D721Med (cell line): ENCODE data around the gene TMEM200C.

Experiments used
- DNase-seq: peaks from one replicate; pipeline ENCODE4 v3.0.0; 2011; ENCODE audit warnings: low spot score; ENCODE audit not compliant: insufficient read length
- FAIRE-seq: peaks from 2 replicates; lab custom pipeline; 2011; peaks lifted over from hg19 to GRCh38; lab: Jason Lieb, UNC
- TF ChIP-seq, protein P1 (sequence below): IDR thresholded peaks from 2 replicates; pipeline ENCODE4 v1.5.1; 2012; ENCODE audit warnings: mild to moderate bottlenecking, control low read depth; ENCODE audit not compliant: insufficient read depth; ENCODE audit errors: missing control alignments

Gene TMEM200C

DNA sequence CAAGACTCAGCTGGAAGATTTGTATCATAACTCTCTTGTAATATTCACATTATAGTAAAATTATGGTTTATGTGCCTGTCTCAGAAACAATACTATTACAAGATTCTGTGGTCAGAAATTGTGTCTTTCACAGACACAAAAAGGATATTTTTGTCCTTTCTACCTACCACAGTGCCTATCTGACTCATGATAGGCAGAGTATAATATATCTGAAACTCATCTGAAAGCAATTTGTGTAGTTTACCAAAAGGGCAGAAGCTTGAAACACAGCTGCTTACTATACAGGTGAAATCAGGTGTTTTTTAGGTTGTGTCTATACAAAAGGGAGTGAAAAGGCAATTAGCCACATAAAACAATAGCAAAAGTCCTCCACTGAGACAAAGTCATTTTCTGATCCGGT, 10.9 kb downstream of the TMEM200C start:
- FAIRE-seq = no peak
- TF ChIP-seq, protein P1, sequence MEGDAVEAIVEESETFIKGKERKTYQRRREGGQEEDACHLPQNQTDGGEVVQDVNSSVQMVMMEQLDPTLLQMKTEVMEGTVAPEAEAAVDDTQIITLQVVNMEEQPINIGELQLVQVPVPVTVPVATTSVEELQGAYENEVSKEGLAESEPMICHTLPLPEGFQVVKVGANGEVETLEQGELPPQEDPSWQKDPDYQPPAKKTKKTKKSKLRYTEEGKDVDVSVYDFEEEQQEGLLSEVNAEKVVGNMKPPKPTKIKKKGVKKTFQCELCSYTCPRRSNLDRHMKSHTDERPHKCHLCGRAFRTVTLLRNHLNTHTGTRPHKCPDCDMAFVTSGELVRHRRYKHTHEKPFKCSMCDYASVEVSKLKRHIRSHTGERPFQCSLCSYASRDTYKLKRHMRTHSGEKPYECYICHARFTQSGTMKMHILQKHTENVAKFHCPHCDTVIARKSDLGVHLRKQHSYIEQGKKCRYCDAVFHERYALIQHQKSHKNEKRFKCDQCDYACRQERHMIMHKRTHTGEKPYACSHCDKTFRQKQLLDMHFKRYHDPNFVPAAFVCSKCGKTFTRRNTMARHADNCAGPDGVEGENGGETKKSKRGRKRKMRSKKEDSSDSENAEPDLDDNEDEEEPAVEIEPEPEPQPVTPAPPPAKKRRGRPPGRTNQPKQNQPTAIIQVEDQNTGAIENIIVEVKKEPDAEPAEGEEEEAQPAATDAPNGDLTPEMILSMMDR = no peak

DNA sequence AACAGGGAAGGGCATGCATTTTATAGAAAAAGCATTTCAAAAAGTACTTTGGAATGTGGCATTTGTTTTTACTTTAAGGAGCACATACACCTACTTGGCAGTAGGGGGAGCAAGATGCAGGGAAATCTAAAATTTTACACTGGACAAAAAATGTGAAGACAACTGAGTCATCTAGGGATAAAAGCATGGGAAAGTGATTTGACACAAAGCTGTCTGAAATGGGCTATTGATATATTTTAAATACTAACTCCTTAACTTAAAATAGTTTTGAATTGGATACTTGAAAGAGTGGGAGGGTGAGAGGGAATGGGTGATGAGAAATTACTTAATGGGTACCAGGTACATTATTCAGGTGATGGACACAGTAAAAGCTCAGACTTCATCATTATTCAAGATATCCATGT, 15.8 kb downstream of the TMEM200C start:
- DNase-seq = no peak
- FAIRE-seq = no peak
- TF ChIP-seq, protein P1 = peak; percentile 71

More for the DNA sequence above, 10.9 kb downstream of the TMEM200C start:
- no peak for DNase-seq

DNA sequence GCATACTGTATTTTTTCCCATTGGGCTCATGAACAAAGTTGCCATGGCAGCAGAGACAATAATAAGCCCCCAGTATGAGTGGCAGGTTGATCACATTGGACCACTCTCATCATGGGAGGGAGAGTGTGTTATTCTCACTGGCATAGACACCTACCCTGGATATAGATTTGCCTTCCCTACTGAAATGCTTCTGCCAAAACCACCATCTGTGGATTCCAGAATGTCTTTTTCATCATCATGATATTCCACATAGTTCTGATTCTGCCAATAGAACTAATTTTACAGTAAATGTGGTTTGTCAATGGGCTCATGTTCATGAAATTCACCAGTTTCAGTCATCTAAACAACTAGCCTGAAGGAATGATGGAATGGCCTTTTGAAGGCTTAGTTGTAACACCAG, 18.4 kb downstream of the TMEM200C start:
- DNase-seq = no peak
- TF ChIP-seq, protein P1 = no peak
- no peak for FAIRE-seq

DNA sequence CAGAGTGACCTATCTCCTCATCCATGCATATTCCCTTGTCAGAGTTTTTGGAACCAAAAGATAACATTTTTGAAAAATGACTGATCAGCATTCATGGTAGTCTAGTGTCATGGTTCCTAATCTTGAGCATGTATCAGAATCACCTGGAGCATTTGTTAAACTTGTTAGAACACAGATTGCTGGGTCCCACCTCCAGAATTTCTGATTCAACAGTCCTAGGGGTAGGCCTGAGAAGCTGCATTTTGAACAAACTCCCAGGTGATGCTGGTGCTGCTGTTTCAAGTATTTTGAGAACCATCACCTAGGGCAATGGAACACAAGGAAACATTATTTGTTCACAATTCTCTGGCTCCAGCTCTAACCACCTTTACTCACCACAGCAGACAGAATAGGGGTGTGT, 21.0 kb downstream of the TMEM200C start:
- FAIRE-seq (no peak), DNase-seq (no peak)
- TF ChIP-seq, protein P1 = no peak

DNA sequence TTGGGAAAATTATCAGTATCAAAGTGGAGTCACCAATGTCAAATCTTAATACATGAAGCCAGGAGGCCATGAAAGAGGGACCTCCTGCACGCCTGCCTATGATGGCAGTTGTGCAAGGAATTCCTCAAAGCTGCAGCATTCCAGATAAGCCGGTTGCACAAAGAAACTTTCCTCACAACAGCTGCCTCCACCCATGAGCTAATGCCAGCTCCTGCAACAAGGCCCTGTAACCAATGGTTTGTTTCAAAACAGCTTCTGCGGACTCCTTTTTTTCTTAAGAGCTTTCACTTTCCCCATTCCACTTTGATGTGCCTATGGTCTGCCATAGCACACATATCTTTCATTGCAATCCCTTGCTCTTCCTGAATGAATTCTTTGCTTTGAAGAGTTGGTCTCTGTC, 22.4 kb downstream of the TMEM200C start:
- FAIRE-seq (no peak), DNase-seq (no peak)
- TF ChIP-seq, protein P1 = no peak

DNA sequence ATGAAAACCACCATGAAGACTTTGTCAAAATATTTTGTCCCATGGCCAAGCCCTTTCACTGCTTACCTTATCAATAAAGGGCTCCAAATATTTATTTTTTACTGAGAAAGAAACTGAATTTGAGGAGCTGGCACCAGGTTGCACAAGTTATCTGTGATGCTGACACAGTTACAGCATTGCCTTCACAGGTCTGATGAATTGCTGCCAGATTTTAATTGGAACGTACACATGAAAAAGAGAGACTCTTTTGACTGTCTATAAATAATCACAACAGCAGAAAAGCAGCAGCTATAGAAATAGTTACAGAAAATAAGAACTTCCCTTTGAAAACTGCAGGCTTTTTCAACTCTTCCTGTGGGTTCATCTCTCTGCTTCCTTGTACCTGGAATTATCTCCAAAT, 23.9 kb downstream of the TMEM200C start:
- FAIRE-seq (no peak), DNase-seq (no peak)
- TF ChIP-seq, protein P1 = no peak

DNA sequence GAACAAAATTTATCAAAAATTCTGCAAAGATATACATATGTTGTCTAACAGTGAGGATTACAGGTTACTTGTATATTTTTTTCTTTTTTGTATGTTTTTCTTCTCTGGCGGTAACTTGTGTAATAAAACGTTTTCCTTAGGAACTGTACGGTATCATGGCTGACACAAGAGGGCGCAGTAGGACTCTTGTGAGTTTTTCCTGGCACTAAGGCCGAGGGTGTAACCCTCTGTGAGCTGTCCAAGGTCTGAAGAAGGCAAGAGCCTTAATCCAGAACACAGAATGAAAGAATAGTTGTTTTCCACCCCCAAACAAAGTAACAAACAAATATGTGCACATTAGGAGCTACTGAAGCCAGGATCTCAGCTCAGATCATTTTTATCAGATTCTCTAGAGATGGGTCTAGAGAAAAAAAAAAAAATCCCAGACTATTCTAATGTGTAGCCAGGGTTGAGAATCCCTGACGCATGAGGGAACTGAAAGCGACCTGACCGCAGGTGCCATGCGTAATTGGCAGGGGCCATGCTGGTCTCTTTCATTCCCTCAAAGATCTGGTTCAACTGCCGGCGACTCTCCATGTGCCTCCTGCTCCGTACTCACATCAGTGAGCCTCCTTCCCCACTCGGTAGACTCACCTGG, 27.0 kb downstream of the TMEM200C start:
- TF ChIP-seq, protein P1 = peak; percentile 80
- no peak for FAIRE-seq
- no peak for DNase-seq
